GM12864 (cell line): ENCODE results near the gene PNLIPRP3.

ENCODE experiments used
- DNase-seq: peaks from one replicate; pipeline ENCODE4 v3.0.0-alpha.2; 2011; ENCODE audit warnings: low read depth
- H3K4me3 ChIP-seq: 2 replicates; pipeline ENCODE4 v1.5.1; 2011; ENCODE audit warnings: mild to moderate bottlenecking, low read depth, low read length, control low read depth
- TF ChIP-seq, protein P1 (sequence below): IDR thresholded peaks from 2 replicates; pipeline ENCODE4 v1.5.1; 2011; ENCODE audit warnings: low read depth, mild to moderate bottlenecking, moderate library complexity, low read length, control low read depth, inconsistent platforms; ENCODE audit errors: missing control alignments

PNLIPRP3 gene

DNA sequence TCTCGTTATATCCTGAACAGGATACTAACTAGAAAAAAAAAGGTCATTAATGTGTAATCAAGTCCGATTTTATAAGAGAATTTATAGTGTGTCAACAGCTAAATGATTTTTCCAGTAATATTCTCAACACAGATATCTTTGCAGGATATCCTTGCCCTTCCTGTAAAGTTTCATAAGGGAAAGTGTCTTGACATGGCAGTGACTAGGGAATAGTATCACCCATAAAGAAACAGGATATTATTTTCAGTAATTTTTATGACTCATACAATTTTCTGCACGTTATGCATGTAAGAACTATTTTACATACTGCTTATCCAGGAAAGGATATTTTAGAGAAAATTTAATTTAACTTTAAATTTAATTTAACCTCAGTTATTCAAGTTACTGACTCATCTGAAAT is 98.6 kb downstream of the PNLIPRP3 start:
- TF ChIP-seq, protein P1, sequence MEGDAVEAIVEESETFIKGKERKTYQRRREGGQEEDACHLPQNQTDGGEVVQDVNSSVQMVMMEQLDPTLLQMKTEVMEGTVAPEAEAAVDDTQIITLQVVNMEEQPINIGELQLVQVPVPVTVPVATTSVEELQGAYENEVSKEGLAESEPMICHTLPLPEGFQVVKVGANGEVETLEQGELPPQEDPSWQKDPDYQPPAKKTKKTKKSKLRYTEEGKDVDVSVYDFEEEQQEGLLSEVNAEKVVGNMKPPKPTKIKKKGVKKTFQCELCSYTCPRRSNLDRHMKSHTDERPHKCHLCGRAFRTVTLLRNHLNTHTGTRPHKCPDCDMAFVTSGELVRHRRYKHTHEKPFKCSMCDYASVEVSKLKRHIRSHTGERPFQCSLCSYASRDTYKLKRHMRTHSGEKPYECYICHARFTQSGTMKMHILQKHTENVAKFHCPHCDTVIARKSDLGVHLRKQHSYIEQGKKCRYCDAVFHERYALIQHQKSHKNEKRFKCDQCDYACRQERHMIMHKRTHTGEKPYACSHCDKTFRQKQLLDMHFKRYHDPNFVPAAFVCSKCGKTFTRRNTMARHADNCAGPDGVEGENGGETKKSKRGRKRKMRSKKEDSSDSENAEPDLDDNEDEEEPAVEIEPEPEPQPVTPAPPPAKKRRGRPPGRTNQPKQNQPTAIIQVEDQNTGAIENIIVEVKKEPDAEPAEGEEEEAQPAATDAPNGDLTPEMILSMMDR = no peak
- H3K4me3 ChIP-seq = no peak overlapping the region
- DNase-seq = no peak
